ENCODE data around the gene FAM180B. TPM values are rescaled to one million over a fixed set of nuclear protein-coding genes. Genes with fewer than 3 reads are reported as not detected.

FAM180B gene
- total RNA-seq, 1 donor from 2014 or later, result not detected

GRCh38 chr11:47591764-47592163 is 5.3 kb downstream of the FAM180B start:
- ATAC-seq, result no peak
- no peak for DNase-seq
- intact Hi-C loops (cut with micrococcal nuclease), result no loop called here

GRCh38 chr11:47592251-47592650 is 5.8 kb downstream of the FAM180B start:
- intact Hi-C loops (cut with micrococcal nuclease), result no loop called here
- no peak for DNase-seq

GRCh38 chr11:47592970-47593369 is 6.5 kb downstream of the FAM180B start:
- intact Hi-C loops (cut with micrococcal nuclease), result no loop called here
- DNase-seq, result no peak
- ATAC-seq, result no peak

More at GRCh38 chr11:47592251-47592650, 5.8 kb downstream of the FAM180B start:
- no peak for ATAC-seq

GRCh38 chr11:47593492-47593933 is 7.0 kb downstream of the FAM180B start:
- intact Hi-C loops (cut with micrococcal nuclease), result no loop called here
- ATAC-seq (no peak), DNase-seq (no peak)

GRCh38 chr11:47593934-47594855 is 7.7 kb downstream of the FAM180B start, which contains the start of gene C1QTNF4:
C1QTNF4 (minus strand) TSS chr11:47594411; CDS start chr11:47590810, 3,601 bp downstream.
- intact Hi-C loops (cut with micrococcal nuclease), result no loop called here
- no peak for DNase-seq
- ATAC-seq, result no peak

GRCh38 chr11:47595029-47595428 is 8.6 kb downstream of the FAM180B start:
- ATAC-seq, result peak; percentile 94
- intact Hi-C loops (cut with micrococcal nuclease), result no loop called here
- DNase-seq, result peak; percentile 66

- DNase-seq, result no peak
- no peak for ATAC-seq
- intact Hi-C loops (cut with micrococcal nuclease), result no loop called here
These were observed 9.5 kb downstream of the FAM180B start for GRCh38 chr11:47595967-47596366.

GRCh38 chr11:47599902-47600301 is 13.4 kb downstream of the FAM180B start:
- DNase-seq, result no peak
- ATAC-seq, result no peak
- intact Hi-C loops (cut with micrococcal nuclease), result no loop called here

GRCh38 chr11:47603295-47603694 is 16.8 kb downstream of the FAM180B start:
- intact Hi-C loops (cut with micrococcal nuclease), result no loop called here
- no peak for ATAC-seq
- no peak for DNase-seq

GRCh38 chr11:47605921-47606320 is 19.4 kb downstream of the FAM180B start:
- peak; percentile 46 for ATAC-seq
- DNase-seq, result no peak
- intact Hi-C loops (cut with micrococcal nuclease), result no loop called here

GRCh38 chr11:47606731-47607130 is 20.3 kb downstream of the FAM180B start:
- DNase-seq (peak; percentile 51), ATAC-seq (peak; percentile 86)
- intact Hi-C loops (cut with micrococcal nuclease), result no loop called here

- intact Hi-C loops (cut with micrococcal nuclease), result no loop called here
- DNase-seq, result peak; percentile 62
These were observed 20.9 kb downstream of the FAM180B start for GRCh38 chr11:47607380-47607779.

GRCh38 chr11:47609675-47610074 is 23.2 kb downstream of the FAM180B start:
- DNase-seq, result no peak
- ATAC-seq, result no peak
- intact Hi-C loops (cut with micrococcal nuclease), result no loop called here

More at GRCh38 chr11:47607380-47607779, 20.9 kb downstream of the FAM180B start:
- ATAC-seq, result peak; percentile 59

GRCh38 chr11:47611348-47611794 is 24.9 kb downstream of the FAM180B start:
- intact Hi-C loops (cut with micrococcal nuclease), result no loop called here
- peak; percentile 52 for ATAC-seq

GRCh38 chr11:47615249-47615648 is 28.8 kb downstream of the FAM180B start:
- DNase-seq, result no peak
- no peak for ATAC-seq
- intact Hi-C loops (cut with micrococcal nuclease), result no loop called here

More at GRCh38 chr11:47611348-47611794, 24.9 kb downstream of the FAM180B start:
- peak; percentile 49 for DNase-seq

GRCh38 chr11:47616726-47617416 is 30.4 kb downstream of the FAM180B start:
- ATAC-seq (peak; percentile 83), DNase-seq (no peak)
- intact Hi-C loops (cut with micrococcal nuclease), result no loop called here

GRCh38 chr11:47617417-47617809 is 30.9 kb downstream of the FAM180B start:
- intact Hi-C loops (cut with micrococcal nuclease), result no loop called here
- no peak for ATAC-seq
- no peak for DNase-seq

- ATAC-seq (no peak), DNase-seq (no peak)
- intact Hi-C loops (cut with micrococcal nuclease), result no loop called here
These were observed 34.4 kb downstream of the FAM180B start for GRCh38 chr11:47620836-47621378.

- DNase-seq (no peak), ATAC-seq (no peak)
- intact Hi-C loops (cut with micrococcal nuclease), result no loop called here
These were observed 39.8 kb downstream of the FAM180B start for GRCh38 chr11:47626234-47626633.

- ATAC-seq (no peak), DNase-seq (no peak)
- intact Hi-C loops (cut with micrococcal nuclease), result no loop called here
These were observed 41.5 kb downstream of the FAM180B start for GRCh38 chr11:47628026-47628425.
